Right forelimb (tissue), 1 donor: ENCODE measurements around the gene SMCHD1.

Experiments
- DNase-seq: peaks from one replicate; pipeline ENCODE4 v3.0.0-alpha.2; 2018

The SMCHD1 gene

DNA sequence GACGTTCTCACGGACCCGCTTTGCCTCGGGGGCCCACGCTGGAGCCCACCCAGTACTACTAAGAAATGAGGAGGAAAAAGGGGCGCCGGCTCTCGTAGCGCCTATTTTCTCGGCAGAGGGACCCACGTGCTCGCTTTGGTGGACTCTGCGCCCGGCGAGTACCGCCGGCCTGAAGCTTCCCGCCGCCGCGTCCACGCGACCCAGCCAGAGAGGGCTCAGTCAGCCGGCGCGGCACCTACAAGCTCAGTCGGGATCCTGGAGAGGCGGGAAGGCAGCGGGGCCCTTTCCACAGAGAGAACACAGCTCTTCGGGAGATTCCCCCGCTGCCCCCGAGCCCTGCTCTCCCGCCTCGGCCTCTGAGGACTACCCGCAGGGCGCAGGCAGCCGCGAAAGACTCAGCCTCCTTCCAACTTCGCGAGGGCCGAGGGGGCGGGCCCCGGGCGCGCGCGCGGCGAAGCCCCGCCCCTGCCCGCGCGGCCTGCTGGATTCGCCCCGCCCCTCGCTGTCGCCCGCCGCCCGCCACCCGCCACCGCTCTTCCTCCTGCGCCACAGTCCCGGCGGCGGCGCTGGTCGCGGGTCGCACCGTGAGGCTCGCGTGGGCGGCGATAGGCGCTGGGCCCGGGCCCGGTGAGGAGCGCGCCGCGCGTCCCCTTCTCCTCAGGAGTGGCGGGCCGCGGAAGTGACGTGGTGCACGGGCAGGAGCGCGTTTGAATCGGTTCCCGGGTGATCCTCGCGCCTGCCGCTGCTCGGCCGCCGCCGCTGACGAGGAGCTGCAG, at the start of gene SMCHD1:
Gene SMCHD1 (plus strand): TSS at position 549 of the 776 bp plus-strand sequence. CDS start 350 bp downstream, outside the sequence.
- peak; percentile 93 for DNase-seq

DNA sequence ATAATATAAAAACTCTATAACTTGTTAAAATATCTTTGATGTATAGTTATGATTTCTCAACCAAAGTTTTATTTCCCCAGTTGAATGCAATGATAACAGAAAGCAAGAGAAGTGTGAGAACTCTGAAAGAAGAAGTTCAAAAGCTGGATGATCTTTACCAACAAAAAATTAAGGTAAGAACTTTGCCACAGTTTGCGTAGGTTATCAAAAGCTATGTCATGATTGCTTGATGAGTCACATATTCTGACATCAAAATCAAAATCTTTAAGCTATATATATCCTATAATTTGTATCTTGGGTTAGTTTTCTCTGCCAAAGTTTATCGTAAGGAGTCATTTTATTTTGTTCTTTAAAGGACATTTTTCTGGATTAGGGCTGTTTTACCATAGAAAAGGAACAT, 49.2 kb upstream of the SMCHD1 start:
- DNase-seq = no peak

DNA sequence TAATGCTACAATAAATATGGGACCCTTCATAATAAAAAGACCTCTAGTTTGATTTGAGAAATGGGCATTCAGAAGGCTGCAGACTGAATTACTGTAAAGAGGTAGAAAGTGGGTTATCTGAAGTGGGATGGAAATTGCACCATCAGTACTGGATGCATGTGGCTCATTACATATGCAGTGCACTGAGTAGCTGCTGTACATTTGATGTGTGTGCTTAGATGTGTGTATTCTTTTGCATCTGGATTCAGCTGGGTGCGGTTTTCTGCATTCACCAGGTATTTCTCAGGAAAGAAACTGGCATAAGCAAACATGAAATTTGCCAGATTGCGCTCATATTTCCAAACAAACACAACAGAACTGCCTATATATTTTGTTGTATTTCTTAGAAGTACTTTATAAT, 45.9 kb upstream of the SMCHD1 start:
- DNase-seq = no peak

DNA sequence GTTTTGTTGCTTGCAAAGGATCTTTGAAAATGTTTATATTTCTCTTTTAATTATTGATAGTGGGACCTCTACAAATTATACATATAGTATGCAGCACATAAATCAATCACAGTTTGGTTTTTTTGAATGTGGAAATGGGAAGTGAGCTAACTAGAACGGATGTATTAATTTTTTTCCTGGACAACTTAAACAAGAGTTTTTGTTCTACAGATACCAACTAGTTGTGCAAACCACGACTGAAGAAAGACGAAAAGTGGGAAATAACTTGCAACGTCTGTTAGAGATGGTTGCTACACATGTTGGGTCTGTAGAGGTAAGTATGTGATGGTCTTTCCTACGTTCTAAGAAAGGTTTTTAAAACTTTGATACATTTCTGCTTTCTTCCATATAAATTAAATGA, 45.0 kb upstream of the SMCHD1 start:
- DNase-seq = no peak

DNA sequence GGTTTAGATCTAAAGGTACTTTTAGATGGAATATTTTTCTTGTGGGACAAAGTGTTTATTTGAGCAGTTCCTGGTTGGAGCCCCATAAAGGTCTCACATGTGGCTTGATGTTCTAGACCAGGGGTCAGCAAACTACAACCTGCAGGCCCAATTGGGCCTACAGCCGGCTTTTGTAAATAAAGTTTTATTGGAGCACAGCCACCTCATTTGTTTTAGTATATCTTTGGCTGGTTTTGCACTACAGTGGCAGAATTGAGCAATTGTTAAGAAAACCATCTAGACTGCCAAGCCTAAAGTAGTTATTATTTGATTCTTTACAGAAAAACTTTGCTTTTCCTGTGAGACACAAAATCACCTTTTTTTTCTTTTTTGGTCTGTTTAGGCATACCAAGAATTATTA, 42.5 kb upstream of the SMCHD1 start:
- no peak for DNase-seq

DNA sequence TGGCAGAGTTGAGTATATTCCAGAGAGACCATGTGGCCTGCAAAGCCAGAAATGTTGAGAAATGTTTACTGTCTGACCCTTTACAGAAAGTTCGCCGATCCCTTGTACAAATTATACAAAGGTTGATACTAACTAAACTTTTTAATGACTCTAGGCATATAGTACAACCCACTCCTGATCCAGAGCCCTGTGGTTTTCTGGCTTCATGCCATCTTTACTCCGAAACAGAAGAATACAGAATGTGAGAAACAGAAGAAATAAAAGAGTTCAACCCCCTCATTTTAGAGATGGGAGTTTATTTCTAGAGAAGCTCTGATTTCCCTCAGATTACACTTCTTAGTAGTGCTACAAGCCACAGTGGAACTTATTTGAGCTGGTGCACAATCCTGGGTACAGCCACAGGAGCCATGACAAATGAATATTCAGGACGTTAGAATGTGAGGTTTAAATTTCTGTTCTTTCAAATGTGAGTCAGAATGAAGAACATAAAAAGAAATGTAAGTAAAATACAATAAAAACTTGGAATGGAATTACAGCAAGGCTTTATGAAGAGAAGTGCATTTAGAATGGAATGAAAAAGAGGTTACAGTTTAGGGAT, 38.0 kb upstream of the SMCHD1 start:
- no peak for DNase-seq

DNA sequence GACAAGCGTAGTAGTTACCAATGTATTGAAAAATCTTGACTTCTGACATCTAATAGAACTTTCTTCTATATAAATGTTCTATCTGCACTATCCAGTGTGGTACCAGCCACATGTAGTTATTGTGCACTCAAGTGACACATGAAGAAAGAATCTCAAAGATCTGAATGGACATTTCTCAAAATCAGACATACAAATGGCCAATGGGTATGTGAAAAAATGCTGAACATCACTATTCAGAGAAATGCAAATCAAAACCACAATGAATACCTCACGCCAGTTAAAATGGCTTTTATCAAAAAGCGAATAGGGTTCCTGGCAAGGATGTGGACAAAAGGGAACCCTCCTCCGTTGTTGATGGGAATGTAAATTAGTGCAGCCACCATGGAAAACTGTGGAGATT, 37.5 kb upstream of the SMCHD1 start:
- no peak for DNase-seq

DNA sequence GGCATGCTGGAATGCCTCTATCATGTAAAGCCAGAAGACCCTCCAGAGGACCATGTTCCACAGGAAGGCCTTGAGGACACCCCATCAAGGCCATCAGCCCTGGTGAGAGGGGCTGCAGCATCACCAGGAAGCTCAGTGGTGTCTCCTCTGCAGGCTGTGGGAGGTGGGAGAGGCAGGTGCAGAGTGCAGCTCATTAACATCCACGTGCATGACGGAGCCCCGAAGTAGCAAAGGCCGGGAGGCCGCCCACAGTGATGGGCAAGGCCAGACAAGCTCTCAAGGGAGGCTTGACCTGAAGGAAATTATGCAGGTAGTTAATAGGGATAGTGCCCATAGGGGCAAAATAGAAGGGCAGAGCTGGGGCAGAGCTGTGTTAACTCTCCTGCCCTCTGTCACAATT, 30.3 kb upstream of the SMCHD1 start:
- no peak for DNase-seq

DNA sequence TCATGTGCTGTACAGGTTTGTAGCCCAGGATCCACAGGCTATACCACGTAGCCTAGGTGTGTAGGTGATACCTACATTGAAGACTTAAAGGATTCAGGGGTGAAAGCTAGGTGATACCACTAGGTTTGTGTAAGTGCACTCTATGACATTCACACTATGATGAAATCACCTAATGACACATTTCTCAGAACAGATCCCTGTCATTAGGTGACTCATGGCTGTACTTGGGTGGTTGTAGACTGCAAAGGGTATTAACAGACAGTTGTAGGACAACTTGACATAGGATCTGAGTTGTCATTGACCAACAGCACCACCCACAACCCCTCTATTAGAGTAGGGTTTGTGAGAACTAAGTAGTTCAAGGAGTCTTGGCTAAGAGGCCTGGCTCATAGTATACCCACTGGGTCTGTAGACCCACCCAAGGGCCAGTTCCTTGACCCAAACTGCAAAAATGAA, 27.7 kb upstream of the SMCHD1 start:
- no peak for DNase-seq

DNA sequence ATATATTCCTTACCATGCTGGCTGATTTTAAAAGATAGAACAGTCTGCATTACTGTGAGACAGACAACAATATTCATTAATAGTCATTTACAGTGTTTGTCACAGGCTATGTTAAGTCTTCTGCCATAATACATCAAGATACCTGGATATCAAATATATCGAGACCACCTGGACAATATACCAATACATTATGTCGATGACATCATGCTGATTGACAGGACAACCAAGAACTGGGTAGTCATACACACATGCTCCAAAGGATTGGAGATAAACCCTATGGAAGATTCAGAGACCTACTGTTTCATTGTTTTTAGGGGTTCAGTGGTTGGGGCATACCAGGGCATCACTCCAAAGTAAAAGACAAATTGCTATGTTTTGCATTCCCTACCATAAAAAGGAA, 26.5 kb upstream of the SMCHD1 start:
- no peak for DNase-seq

DNA sequence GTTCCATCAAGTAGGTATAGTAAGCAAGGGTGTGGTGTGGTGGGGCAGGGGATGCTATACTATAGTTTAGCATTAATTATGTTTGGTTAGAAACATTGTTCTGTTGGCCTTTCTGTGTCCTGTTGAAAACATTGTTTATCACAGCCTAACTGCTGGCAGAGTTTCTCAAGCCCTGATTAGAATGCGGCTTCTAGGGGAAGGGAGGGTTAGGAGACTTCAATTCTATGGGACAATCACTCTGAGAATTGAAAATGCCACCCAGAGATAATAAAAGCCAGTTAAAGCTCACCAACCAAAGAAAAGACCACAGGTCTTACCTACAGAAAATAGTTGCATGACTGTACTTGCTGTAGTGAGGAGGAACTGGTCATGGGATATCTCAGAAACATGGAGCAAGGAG, 19.9 kb upstream of the SMCHD1 start:
- no peak for DNase-seq

DNA sequence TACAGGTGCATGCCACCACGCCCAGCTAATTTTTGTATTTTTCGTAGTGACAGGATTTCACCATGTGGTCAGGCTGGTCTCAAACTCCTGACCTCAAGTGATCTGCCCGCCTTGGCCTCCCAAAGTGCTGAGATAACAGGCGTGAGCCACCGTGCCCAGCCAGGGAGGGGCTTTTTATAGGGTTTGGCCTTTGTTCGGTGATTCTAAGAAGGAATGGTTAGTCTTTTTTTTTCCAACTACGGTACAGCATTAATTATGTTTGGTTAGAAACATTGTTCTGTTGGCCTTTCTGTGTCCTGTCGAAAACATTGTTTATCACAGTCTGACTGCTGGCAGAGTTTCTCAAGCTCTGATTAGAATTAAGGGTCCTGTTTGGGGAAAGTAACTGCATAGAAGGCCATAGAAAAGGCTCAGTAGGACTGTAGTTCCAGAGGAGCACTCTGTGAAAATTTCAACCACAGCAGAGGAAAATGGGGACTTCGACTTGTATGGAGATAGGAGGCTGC, 19.3 kb upstream of the SMCHD1 start:
- DNase-seq = no peak

DNA sequence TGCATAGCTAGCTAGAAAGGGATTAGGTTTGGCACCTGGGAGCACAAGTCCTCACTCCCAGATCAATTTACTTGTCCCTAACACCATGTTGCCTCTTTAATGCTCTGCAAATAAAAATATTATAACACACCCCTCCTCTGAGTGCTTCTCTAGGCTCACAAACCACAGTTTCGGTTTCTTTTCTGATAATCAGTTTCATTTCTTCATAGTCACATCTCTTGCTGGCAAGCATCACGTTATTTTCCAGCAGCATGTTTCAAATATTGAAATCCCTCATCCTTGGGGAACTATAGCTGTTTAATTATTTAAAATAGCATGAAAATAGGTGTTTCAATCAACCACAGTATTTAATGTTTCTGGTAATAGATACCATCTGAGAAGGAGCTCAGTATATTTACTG, 13.9 kb upstream of the SMCHD1 start:
- DNase-seq = no peak

DNA sequence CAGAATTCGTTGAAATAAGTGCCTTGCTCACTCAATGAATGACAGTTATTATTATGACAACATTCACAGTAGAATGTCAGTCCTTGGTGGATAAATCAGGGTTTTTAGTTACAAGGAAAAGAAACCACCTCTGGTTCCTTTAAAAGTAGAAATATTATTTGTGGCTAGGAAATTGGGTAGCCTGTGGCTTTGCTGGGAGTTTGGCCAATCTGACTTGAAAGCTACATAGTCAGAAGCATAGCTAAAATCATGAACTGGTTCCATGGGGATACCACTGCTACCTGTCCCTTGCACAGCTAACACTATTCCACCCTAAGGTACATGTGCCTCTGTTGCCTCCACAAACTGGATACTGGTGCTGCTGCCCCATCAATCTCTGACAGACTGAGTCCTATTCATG, 12.8 kb upstream of the SMCHD1 start:
- DNase-seq = no peak

DNA sequence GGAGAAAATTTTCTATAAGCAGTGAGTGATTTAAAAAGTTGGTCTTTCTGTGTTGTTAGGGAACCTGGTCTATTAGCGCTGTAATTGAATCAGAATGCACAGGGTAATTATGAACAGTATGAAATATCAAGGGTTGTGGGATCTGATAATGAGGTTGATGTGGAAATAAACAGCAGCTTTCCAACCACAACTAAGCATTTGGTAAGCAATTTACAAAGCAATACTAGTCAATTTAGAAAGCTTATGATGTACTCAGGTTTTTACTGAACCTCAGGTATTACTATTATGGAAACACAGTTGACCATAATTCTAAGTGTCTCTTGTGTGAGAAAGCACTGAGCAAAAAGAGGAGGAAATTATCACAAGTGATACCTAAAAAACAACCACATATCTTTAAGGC, 11.0 kb upstream of the SMCHD1 start:
- no peak for DNase-seq

DNA sequence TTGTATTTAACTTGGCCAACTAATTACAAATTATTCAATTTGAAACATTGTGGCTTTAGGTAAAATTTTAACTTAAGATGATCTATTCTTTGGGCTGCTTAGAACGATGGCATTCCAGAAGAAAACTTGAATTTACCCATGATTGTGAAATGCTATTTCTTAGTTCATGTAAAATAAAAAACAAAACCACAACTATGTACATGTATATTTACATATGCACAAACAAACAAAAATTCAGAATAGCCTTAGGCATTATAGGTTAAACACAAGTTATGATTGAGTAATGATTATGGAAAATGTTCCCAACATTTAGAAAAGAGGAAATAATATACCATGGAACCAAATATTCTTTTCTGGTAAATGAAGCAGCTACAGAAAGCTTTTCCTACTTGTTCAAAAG, 3.5 kb upstream of the SMCHD1 start:
- no peak for DNase-seq

DNA sequence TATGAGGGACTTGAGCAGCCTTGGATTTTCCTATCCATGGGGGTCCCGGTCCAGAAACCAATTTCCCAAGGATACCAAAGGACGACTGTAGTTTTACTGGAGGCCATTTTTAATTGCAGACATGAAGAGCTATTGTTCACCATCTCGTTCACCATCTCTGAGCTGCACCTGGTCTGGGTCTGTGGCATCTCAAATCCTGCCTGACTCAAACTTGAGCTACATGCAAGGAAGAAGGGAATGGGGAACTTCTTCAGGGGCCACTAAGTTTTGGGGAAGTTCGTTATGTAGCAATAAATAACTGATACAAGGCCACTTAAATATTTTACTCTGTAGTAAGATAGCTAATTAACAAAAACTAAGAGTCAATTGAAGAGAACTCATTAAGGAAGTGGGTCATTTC, 2.1 kb upstream of the SMCHD1 start:
- DNase-seq = no peak

DNA sequence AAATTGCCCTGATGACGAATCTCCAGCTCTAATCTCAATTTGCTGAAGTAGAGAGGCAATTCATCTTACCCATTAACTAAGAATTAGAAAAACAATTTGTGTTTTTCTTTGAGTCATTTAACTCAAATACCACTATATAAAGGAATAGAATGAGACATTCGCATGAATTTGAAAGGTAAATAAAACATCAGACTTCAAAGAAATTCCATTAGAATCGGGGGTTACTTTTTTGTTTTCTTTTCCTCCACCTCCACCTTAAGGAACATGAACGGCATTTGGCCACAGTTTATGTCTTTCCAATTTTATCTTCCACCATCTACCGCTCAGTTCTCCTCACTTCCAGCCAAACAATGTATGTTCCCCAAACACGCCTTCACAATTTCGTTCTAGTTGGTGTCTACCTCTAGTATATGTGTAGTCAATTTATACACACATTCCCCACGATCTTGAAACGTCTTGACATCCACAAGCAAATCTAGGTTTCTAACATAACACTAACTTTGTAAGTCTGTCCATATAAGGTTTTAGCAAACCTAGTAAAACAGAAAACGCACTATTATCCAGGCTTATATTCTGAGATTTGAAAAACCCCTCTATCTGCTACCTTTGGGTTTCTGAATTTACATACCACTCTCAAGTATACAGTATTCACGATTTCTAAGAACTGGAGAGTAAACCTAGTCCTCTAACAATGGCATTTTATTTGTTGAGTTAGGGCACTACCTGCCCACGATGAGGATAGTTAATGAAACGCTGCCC, 1.2 kb upstream of the SMCHD1 start:
- DNase-seq = no peak

DNA sequence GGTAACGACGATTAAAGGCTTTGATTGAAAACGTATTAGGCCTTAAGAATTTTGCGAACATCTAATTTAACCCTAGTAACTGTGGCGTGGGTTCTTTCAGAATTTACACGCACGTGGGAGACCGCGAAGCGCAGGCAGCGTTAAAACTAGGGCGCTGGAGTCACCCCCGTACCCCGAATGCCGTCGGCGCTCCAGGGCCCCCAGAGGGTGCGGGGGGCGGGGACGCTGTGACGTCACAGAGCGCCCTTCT, 673 bp upstream of the SMCHD1 start:
- DNase-seq = no peak

DNA sequence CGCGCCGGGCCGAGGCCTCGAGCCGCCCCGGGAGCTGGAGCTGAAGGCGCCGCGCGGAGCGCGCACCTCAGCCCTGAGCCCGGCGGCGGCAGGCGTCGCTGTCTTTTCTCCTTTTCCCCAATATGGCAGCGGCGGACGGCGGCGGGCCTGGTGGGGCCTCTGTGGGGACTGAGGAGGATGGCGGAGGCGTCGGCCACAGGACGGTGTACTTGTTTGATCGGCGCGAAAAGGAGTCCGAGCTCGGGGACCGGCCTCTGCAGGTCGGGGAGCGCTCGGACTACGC, 369 bp downstream of the SMCHD1 start:
- DNase-seq = no peak

DNA sequence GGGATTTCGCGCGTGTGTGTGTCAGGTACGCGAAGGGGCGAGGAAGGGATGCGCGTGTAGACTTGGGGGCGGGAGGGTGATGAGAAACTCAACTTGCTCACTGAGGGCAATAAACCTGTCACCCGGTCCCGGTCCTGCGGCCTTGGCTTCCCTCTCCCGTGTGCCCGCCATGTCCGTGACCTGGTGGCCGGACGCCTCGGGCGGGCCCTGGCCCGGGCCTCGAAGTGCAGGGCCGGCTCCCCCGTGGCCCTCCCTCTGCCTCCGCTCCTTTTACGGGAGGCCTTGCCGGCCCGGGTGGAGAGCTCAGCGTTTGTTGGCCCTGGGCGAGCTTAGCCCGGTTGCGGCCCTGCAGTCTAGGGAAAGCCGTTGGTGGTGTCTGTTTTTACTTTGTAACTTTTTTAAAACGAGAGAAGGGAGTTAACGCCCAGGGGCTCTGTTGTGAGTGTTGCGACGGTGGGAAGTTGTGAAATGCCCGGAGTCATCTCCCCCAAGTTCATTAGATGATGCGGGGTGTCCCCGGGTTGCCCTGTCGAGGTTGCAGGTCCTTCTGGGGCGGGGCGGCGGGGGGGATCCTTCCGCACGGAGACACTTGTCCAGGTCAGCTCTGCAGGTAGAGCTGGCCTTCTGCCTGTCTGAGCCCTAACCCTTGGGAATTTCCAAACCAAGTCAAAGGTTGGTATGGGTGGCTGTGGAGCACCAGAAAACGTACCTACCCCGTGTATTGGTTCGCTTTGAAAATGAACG, 883 bp downstream of the SMCHD1 start:
- DNase-seq = no peak

DNA sequence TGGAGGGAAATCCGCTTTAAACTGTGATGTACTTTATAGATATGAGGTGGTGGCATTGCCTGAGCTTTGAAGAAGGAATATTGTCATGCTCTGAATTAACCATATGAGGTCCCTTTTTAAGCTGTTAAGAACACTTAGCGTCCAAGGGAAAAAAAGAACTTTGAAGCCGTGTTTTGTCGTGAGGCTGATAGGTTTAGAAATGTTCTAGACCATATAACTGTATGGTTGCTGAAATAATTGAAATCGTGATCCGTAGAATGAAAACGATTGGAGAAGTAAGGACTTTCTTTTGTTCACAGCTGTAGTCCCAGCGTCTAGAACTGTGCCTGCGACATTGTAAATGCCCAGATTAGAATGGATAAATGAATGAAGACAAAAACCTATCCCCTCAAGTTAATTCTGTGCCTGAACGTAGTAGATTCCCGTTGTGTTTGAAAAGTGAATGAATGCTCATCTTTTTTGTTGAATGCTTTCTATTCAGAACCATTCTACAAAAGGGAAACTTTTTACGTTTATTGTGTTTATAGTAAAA, 1.5 kb downstream of the SMCHD1 start:
- DNase-seq = no peak

DNA sequence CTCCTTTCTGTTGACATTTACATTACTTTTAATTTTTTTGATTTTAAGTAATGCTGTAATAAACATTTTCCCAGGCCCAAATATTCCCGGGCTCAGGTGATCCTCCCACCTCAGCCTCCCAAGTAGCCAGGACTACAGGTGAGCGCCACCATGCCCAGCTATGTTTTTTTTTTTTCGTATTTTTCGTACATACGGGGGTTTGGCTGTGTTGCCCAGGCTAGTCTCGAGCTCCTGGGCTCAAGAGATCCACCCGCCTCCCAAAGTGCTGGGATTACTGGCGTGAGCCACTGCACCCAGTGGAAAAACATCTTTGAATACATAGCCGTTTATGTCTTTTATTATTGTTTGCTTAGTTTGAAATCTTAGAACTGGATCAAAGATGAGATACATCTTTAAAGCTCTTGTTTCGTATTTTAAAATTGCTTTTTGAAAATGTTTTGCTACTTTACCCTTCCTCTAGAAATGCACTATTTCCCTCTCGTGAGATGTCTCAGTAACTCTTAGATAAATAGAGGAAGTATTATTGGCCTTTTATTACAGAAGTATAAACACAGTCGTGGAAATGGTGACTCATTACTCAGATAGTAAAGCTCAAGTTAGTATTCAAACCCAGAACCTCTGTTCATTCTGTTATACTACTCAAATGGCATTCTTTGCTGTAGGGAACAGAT, 2.4 kb downstream of the SMCHD1 start:
- no peak for DNase-seq
